ENCODE measurements around the gene FABP3.

FABP3 gene

GRCh38 chr1:31396633-31397351, 23.9 kb upstream of the FABP3 start:
- peaks cover 9% of the 10 kb centered on the region; the same call in 1 of the 2 replicates for H3F3A ChIP-seq (ENCODE audit: insufficient read depth, low read length)
- 0 out of 2 replicates have a peak, but pooled peaks cover 3% of the 10 kb centered on the region for H3K4me1 ChIP-seq (ENCODE audit: low read length)
- no peaks in the 10 kb centered on the region for H3K9me2 ChIP-seq (replicated peaks; ENCODE audit: insufficient read depth, low read length)
- no peaks in the 10 kb centered on the region for H4K20me1 ChIP-seq (ENCODE audit: insufficient read depth, low read length)
- H3K79me2 ChIP-seq (ENCODE audit: low read length): no peaks in the 10 kb centered on the region
- H3K9ac ChIP-seq (ENCODE audit: low read length): no peak overlapping the region
- no peaks in the 10 kb centered on the region for H3K9me3 ChIP-seq (replicated peaks; ENCODE audit: insufficient read depth, low read length)
- no peak overlapping the region for H2AFZ ChIP-seq (ENCODE audit: low read length)
- no peak overlapping the region for H3K4me3 ChIP-seq (ENCODE audit: low read length)
- no peak overlapping the region for H3K27ac ChIP-seq (ENCODE audit: low read length)
- TF ChIP-seq EZH2phosphoT487 (IDR thresholded peaks at IDR 0.05; ENCODE audit: low read length): no peak
- TF ChIP-seq, protein P1, sequence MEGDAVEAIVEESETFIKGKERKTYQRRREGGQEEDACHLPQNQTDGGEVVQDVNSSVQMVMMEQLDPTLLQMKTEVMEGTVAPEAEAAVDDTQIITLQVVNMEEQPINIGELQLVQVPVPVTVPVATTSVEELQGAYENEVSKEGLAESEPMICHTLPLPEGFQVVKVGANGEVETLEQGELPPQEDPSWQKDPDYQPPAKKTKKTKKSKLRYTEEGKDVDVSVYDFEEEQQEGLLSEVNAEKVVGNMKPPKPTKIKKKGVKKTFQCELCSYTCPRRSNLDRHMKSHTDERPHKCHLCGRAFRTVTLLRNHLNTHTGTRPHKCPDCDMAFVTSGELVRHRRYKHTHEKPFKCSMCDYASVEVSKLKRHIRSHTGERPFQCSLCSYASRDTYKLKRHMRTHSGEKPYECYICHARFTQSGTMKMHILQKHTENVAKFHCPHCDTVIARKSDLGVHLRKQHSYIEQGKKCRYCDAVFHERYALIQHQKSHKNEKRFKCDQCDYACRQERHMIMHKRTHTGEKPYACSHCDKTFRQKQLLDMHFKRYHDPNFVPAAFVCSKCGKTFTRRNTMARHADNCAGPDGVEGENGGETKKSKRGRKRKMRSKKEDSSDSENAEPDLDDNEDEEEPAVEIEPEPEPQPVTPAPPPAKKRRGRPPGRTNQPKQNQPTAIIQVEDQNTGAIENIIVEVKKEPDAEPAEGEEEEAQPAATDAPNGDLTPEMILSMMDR (IDR thresholded peaks at IDR 0.05; ENCODE audit: low read length): peak; percentile 45
- no peak for DNase-seq
- H3K36me3 ChIP-seq (replicated peaks; ENCODE audit: insufficient read depth, low read length): no peaks in the 10 kb centered on the region
- no peak overlapping the region for H3K4me2 ChIP-seq (ENCODE audit: low read depth, low read length)
- H3K27me3 ChIP-seq (replicated peaks; ENCODE audit: insufficient read depth, low read length): no peaks in the 10 kb centered on the region

- peak overlapping the region; percentile 56 for H3K4me3 ChIP-seq (ENCODE audit: low read length)
- no peaks in the 10 kb centered on the region for H3K9me2 ChIP-seq (replicated peaks; ENCODE audit: insufficient read depth, low read length)
Measured at GRCh38 chr1:31394584-31395193, 21.8 kb upstream of the FABP3 start.

DNA sequence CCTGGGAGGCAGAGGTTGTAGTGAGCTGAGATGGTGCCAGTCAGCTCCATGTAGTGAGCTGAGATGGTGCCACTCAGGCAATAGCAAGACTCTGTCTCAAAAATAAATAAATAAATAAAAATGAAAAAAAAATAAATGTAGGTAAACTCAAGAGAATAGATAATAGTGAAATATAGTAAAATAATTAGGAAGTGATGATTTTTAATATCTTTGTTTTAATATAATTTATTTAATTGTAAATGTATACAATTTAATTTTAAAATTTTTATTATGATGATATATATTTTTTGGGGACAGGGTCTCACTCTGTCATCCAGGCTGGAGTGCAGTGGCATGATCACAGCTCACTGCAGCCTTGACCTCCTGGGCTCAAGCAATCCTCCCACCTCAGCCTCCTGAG, 20.6 kb upstream of the FABP3 start:
- H3K4me3 ChIP-seq (ENCODE audit: low read length): no peak overlapping the region
- H3K27me3 ChIP-seq (replicated peaks; ENCODE audit: insufficient read depth, low read length): 0 out of 2 replicates have a peak, but pooled peaks cover 4% of the 10 kb centered on the region
- H3F3A ChIP-seq (ENCODE audit: insufficient read depth, low read length): peaks cover 9% of the 10 kb centered on the region; the same call in 1 of the 2 replicates
- TF ChIP-seq EZH2 (optimal IDR thresholded peaks at IDR 0.05; ENCODE audit: low read depth, low read length) (no peak), EZH2phosphoT487 (IDR thresholded peaks at IDR 0.05; ENCODE audit: low read length) (no peak)
- TF ChIP-seq, protein P1 (IDR thresholded peaks at IDR 0.05; ENCODE audit: low read length): no peak
- H3K36me3 ChIP-seq (replicated peaks; ENCODE audit: insufficient read depth, low read length): no peaks in the 10 kb centered on the region
- H2AFZ ChIP-seq (ENCODE audit: low read length): no peak overlapping the region
- H3K9ac ChIP-seq (ENCODE audit: low read length): no peak overlapping the region
- DNase-seq: no peak
- H4K20me1 ChIP-seq (ENCODE audit: insufficient read depth, low read length): no peaks in the 10 kb centered on the region
- H3K9me2 ChIP-seq (replicated peaks; ENCODE audit: insufficient read depth, low read length): no peaks in the 10 kb centered on the region
- H3K4me1 ChIP-seq (ENCODE audit: low read length): 0 out of 2 replicates have a peak, but pooled peaks cover 3% of the 10 kb centered on the region
- H3K4me2 ChIP-seq (ENCODE audit: low read depth, low read length): no peak overlapping the region
- no peaks in the 10 kb centered on the region for H3K79me2 ChIP-seq (ENCODE audit: low read length)
- H3K27ac ChIP-seq (ENCODE audit: low read length): no peak overlapping the region
- no peaks in the 10 kb centered on the region for H3K9me3 ChIP-seq (replicated peaks; ENCODE audit: insufficient read depth, low read length)

More at GRCh38 chr1:31394584-31395193, 21.8 kb upstream of the FABP3 start:
- Histone ChIP-seq H3K9ac (ENCODE audit: low read length) (peak overlapping the region; percentile 40; the same call in 1 of the 2 replicates), H3K79me2 (ENCODE audit: low read length) (no peaks in the 10 kb centered on the region), H3F3A (ENCODE audit: insufficient read depth, low read length) (peaks cover 9% of the 10 kb centered on the region; the same call in 1 of the 2 replicates), H3K36me3 (replicated peaks; ENCODE audit: insufficient read depth, low read length) (no peaks in the 10 kb centered on the region), H3K27ac (ENCODE audit: low read length) (no peak overlapping the region), H3K4me1 (ENCODE audit: low read length) (0 out of 2 replicates have a peak, but pooled peaks cover 3% of the 10 kb centered on the region), H4K20me1 (ENCODE audit: insufficient read depth, low read length) (no peaks in the 10 kb centered on the region), H3K9me3 (replicated peaks; ENCODE audit: insufficient read depth, low read length) (no peaks in the 10 kb centered on the region), H2AFZ (ENCODE audit: low read length) (peak overlapping the region; percentile 78), H3K4me2 (ENCODE audit: low read depth, low read length) (peak overlapping the region; percentile 91), H3K27me3 (replicated peaks; ENCODE audit: insufficient read depth, low read length) (0 out of 2 replicates have a peak, but pooled peaks cover 4% of the 10 kb centered on the region)
- DNase-seq: peak; percentile 84
- TF ChIP-seq EZH2 (optimal IDR thresholded peaks at IDR 0.05; ENCODE audit: low read depth, low read length): no peak
- TF ChIP-seq, protein P1 (IDR thresholded peaks at IDR 0.05; ENCODE audit: low read length): peak; percentile 89

Measured in MM.1S (cell line).